SK-MEL-5 (cell line): ENCODE results near the gene OR2T11. TPM values are rescaled to one million over a fixed set of nuclear protein-coding genes. Genes with fewer than 3 reads are reported as not detected.
"Not testable (repeated sequence)": the region's sequence is repeated elsewhere in the genome, so short reads cannot be mapped to it uniquely, and the experiment has no call there.

Experiments used
- DNase-seq: peaks from one replicate; pipeline ENCODE4 v3.0.0-alpha.2; 2016; ENCODE audit warnings: low read depth, low spot score
- in situ Hi-C: cut with HindIII; loops from 2 replicates; pipeline ENCODE4 v1.10.0; 2016; ENCODE audit warnings: low sequenced_read_pairs, high pct_unique_total_duplicates, low pct_unique_long_range_greater_than_20kb
- polyA plus RNA-seq, 2 experiments: library from polyadenylated mRNA; depleted of rRNA; stranded (reverse); fragments of >200 nt; gene quantifications; 2 replicates each; pipeline ENCODE4 v1.2.3, GENCODE V29; 2015
- total RNA-seq: library from RNA; depleted of rRNA; stranded (reverse); fragments of >200 nt; shearing (Covaris generic); gene quantifications from 2 replicates; pipeline ENCODE4 v1.2.3, GENCODE V29; 2014; rRNA removed

OR2T11 gene, protein sequence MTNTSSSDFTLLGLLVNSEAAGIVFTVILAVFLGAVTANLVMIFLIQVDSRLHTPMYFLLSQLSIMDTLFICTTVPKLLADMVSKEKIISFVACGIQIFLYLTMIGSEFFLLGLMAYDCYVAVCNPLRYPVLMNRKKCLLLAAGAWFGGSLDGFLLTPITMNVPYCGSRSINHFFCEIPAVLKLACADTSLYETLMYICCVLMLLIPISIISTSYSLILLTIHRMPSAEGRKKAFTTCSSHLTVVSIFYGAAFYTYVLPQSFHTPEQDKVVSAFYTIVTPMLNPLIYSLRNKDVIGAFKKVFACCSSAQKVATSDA
- total RNA-seq = not detected in 2 replicates
- not detected in 2 replicates for polyA plus RNA-seq (2015; cell fraction: cytosol; rRNA removed)
- not detected in 2 replicates for polyA plus RNA-seq (2015; cell fraction: nucleus; rRNA removed)

GRCh38 chr1:248634991-248635390, at the start of gene OR2T11:
TSS of gene OR2T11 (minus strand) at chr1:248635091. CDS start at chr1:248627128, 7,963 bp downstream.
- DNase-seq, in situ Hi-C loops: not testable (repeated sequence)

DNA sequence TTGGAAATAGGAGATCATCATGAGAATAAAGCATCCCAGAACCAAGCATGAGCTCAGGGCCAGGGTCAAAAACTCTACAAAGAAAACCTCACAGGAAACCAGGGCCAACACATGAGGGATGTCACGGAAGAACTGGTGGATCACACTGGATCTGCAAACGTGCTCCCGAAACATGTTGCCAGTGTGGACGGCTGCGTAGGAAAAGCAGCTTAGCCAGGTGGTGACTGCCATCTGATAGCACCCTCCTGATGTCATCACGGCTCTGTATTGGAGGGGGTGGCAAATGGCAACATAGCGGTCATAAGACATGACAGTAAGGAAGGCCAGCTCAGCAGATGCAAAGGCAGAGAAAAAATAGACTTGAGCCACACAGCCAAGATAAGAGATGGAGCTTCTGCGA, 46.8 kb upstream of the OR2T11 start:
- in situ Hi-C loops = no loop called here

DNA sequence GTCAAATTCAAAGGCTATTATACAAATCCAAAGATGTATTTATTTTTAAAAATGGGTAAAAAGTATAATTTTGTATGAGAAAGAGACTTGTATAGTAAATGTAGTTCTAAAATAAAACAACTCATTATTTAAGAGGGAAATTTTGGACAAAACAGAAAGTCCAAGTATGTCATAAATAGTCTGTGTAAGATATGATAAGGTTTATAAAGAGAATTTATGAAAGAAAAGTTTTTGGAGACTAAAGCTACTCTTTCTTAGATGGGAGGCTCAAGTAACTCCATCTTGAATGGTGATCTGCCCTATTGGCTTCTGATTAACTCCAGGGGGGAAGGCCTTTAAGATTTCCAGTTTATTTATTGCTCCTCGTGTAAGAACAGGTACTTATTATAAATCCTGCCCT, 35.1 kb upstream of the OR2T11 start:
- in situ Hi-C loops = no loop called here
- DNase-seq = no peak

More for the DNA sequence above, 46.8 kb upstream of the OR2T11 start:
- no peak for DNase-seq

GRCh38 chr1:248663453-248664328, 28.8 kb upstream of the OR2T11 start:
- in situ Hi-C loops, DNase-seq: not testable (repeated sequence)

- in situ Hi-C loops, DNase-seq: not testable (repeated sequence)
These were observed 21.9 kb upstream of the OR2T11 start for GRCh38 chr1:248656797-248657196.

- DNase-seq, in situ Hi-C loops: not testable (repeated sequence)
These were observed 20.5 kb upstream of the OR2T11 start, which contains the start of gene OR2T27 for GRCh38 chr1:248655354-248655753. TSS of gene OR2T27 (minus strand) at chr1:248655528. CDS start at chr1:248650884, 4,644 bp downstream.

DNA sequence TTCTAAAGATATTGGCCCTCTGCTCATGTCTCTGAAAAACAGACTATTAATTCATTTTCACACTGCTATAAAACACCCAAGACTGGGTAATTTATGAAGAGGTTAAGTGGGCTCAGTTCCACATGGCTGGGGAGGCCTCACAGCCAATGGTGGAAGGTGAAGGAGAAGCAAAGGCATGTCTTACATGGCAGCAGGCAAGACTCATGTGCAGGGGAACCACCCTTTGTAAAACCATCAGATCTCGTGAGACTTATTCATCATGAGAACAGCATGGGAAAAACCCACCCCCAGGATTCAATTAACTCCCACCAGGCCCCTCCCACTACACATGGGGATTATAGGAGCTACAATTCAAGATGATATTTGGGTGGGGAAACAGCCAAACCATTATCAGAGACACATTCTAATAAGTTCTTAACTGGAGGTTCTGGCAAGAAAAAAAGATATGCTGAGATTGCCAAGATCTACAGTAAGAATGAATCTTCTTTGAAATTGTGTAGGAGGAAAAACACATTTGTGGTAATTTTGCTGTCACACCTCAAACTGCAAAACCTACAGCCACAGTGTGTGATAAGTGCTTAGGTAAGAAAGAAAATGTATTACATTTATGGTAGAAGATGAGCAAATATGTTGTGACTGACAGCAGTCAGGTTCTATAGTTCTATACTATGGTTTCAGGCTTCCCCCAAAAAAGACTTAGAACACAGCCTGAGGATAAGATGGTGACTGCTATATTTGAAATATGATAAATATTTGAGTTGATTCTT, 14.1 kb upstream of the OR2T11 start:
- in situ Hi-C loops, DNase-seq: not testable (repeated sequence)

DNA sequence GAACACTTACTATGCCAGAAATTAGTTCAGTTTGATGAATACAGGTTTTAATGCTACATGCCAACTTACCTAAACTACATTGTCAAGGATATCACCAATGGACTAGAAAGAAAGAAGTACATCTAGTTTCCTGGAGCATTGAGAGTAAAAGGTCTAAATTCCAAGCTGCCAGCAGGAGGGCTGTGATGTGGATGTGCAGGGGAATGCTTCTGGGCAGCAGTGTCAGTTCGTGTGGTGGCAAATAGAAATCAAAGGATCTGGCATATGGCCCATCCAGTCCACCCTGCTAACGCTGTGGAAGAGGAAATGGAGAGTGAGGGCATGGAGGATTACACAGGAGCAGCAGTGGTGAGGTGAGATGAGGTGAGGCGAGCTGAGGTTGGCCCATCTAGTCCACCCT, 10.3 kb upstream of the OR2T11 start, which contains the start of gene OR2T35:
OR2T35 (minus strand) TSS at position 101 of the 400 bp plus-strand sequence. CDS start 6,020 bp downstream, outside the sequence.
- in situ Hi-C loops = not testable (repeated sequence)

GRCh38 chr1:248642971-248643651, 8.2 kb upstream of the OR2T11 start:
- in situ Hi-C loops, DNase-seq: not testable (repeated sequence)

More for the DNA sequence above, 10.3 kb upstream of the OR2T11 start, which contains the start of gene OR2T35:
- DNase-seq = not testable (repeated sequence)

DNA sequence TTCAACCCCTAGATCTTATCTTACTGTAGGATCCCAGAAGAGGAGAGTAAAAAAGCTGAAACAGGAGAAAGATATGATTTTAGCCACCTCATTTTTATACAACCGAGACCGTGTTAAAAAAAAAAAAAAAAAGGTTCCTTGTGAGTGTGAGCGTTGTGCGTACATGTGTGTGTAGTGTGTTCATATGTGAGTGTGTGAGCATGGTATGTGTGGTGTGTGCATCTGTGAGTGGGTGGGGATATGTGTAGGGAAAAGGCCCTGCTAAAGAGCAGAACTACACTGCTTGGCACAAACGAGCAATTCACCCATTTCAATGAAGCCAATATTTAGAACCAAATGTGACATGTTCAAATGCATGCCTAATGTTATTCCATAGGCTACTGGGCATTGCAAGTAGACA, 6.7 kb upstream of the OR2T11 start:
- DNase-seq, in situ Hi-C loops: not testable (repeated sequence)

DNA sequence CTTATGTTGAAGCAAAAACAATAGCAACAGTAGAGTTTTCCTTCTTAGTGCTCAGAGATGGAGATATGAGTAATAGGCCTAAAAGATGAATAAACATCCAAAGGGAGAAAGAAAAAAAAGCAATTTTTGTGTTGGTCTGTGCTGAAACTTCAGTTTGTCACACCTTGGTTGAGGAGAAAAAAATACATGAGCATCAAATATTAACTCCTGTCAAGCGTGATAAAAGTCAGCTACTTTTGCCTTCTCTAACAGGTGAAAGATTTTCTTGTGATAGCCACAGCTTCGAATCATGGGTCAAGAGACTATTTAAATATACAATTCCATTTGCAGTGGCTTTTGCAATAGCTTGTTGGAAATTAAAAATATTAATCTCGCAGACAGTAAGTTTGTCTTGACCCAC, 6.0 kb upstream of the OR2T11 start:
- DNase-seq, in situ Hi-C loops: not testable (repeated sequence)

GRCh38 chr1:248639652-248640051, 4.8 kb upstream of the OR2T11 start:
- in situ Hi-C loops, DNase-seq: not testable (repeated sequence)

GRCh38 chr1:248636612-248637011, 1.7 kb upstream of the OR2T11 start:
- DNase-seq, in situ Hi-C loops: not testable (repeated sequence)

GRCh38 chr1:248631354-248632008, 3.4 kb downstream of the OR2T11 start:
- in situ Hi-C loops = no loop called here
- peak; percentile 20 for DNase-seq

- in situ Hi-C loops = no loop called here
- DNase-seq = no peak
These were observed 4.3 kb downstream of the OR2T11 start for GRCh38 chr1:248630551-248630950.
